ENCODE measurements around the gene CT47C1. TPM values are rescaled to one million over a fixed set of nuclear protein-coding genes. Genes with fewer than 3 reads are reported as not detected.

Gene CT47C1
- total RNA-seq, 1 experiment from 2014 or later = not detected

- H3K36me3 Mint-ChIP-seq (ENCODE audit: insufficient read depth in 1 of 3, low read depth in 3 of 3) = no peaks in the 10 kb centered on the region; a peak in 2 of 7 replicates
- H4K91ac ChIP-seq (ENCODE audit: insufficient read length, low read depth, low read length) = no peak overlapping the region
- no peaks in the 10 kb centered on the region for H3K4me1 Mint-ChIP-seq
- H4K8ac ChIP-seq (replicated peaks; ENCODE audit: insufficient read length, low read depth, low read length) = no peak overlapping the region
- H3K9ac ChIP-seq (ENCODE audit: extremely low read depth, insufficient read length, low read length) = no peak overlapping the region
- H2BK120ac ChIP-seq (ENCODE audit: low read depth, low read length, poor library complexity, severe bottlenecking) = no peak overlapping the region
- DNase-seq = no peak
- no peaks in the 10 kb centered on the region for H3K27me3 ChIP-seq (ENCODE audit: insufficient read depth, low read length)
- H3K4me2 ChIP-seq (ENCODE audit: insufficient read depth, insufficient read length, low read length) = no peak overlapping the region
- no peak overlapping the region for H3K27ac ChIP-seq (ENCODE audit: insufficient read length, low read depth, low read length)
- no peak overlapping the region for H2AFZ ChIP-seq (ENCODE audit: low read length)
- H4K5ac ChIP-seq (ENCODE audit: insufficient read length, low read depth, low read length) = no peak overlapping the region
- peaks cover 4% of the 10 kb centered on the region; the same call in 1 of the 2 replicates for H3K27me3 Mint-ChIP-seq (ENCODE audit: low read depth)
- H2BK5ac ChIP-seq (ENCODE audit: insufficient read length, low read length) = no peak overlapping the region
- H2BK15ac ChIP-seq (ENCODE audit: low read depth, low read length) = no peak overlapping the region
- peaks cover 45% of the 10 kb centered on the region for H3K9me3 ChIP-seq (ENCODE audit: control insufficient read depth, low read depth, low read length)
- no peaks in the 10 kb centered on the region for H3K23me2 ChIP-seq (ENCODE audit: insufficient read length, low read depth, low read length, poor library complexity, severe bottlenecking)
- H3K23ac ChIP-seq (ENCODE audit: insufficient read length, low read depth, low read length) = no peak overlapping the region
- H2BK20ac ChIP-seq (ENCODE audit: low read depth, low read length, poor library complexity, severe bottlenecking) = no peak overlapping the region
- no peak overlapping the region for H3K4me3 Mint-ChIP-seq
- H3K56ac ChIP-seq (ENCODE audit: insufficient read length, low read depth, low read length) = no peak overlapping the region
- H2BK12ac ChIP-seq (ENCODE audit: insufficient read length, low read depth, low read length) = no peak overlapping the region
- H3K9me3 Mint-ChIP-seq = peaks cover 59 to 68% of the 10 kb centered on the region in 2 experiments
- no peak overlapping the region for H3K14ac ChIP-seq (ENCODE audit: insufficient read depth, low read length)
- H3K27ac Mint-ChIP-seq = no peak overlapping the region
- H3K4ac ChIP-seq (ENCODE audit: low read depth, low read length) = no peak overlapping the region
- TF ChIP-seq CTCF (conservative IDR thresholded peaks at IDR 0.05) = no peak
- no peaks in the 10 kb centered on the region for H4K20me1 ChIP-seq (ENCODE audit: control insufficient read depth, insufficient read depth, insufficient read length)
- H3K79me1 ChIP-seq (ENCODE audit: insufficient read depth, low read depth, low read length, poor library complexity, severe bottlenecking) = no peaks in the 10 kb centered on the region
- no peaks in the 10 kb centered on the region for H3K4me1 ChIP-seq (ENCODE audit: insufficient read depth, low read length)
- H3K18ac ChIP-seq (ENCODE audit: insufficient read length, low read depth, low read length) = no peak overlapping the region
- no CpG with 5 or more reads among the region's 1 CpG for WGBS (ENCODE audit: extremely low coverage, insufficient read length, low lambda C conversion rate)
- no peak overlapping the region for H3T11ph ChIP-seq (ENCODE audit: low read length)
- H2AK5ac ChIP-seq (ENCODE audit: insufficient read length, low read length) = no peak overlapping the region
- no peaks in the 10 kb centered on the region for H3K79me2 ChIP-seq (ENCODE audit: insufficient read depth, low read length)
Measured at GRCh38 chrX:119101168-119101567, 28.4 kb downstream of the CT47C1 start.
